HG03066 (cell line): ENCODE results near the gene MAP4K3.

Experiments used
- ATAC-seq: cut with Tn5 transposase; IDR thresholded peaks from one replicate; pipeline ENCODE4 v1.9.1; 2021; ENCODE audit warnings: low read depth; ENCODE audit not compliant: unreplicated experiment

MAP4K3 gene

GRCh38 chr2:39216346-39217191 lies 220.5 kb downstream of the MAP4K3 start:
- ATAC-seq: no peak

DNA sequence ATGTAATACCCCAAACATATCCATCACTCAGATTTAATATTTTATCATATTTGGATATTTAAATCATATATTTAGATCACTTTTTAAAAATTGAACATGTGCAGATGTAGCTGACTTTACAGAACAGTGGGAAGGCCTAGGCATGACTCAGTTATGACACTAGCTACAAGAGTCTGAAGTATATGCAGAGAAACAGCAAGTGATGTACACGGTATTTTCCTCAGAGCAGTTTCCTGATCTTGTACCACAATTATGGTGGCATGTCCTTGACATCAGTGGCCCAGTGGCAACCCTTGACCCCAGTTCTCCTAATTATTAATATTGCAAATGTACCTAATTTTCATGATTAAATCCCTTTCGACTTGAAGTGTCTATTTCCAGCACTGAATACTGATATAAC lies 221.5 kb downstream of the MAP4K3 start:
- no peak for ATAC-seq

GRCh38 chr2:39213015-39213414 lies 224.1 kb downstream of the MAP4K3 start:
- no peak for ATAC-seq

GRCh38 chr2:39210846-39211245 lies 226.2 kb downstream of the MAP4K3 start:
- no peak for ATAC-seq

GRCh38 chr2:39203382-39203781 lies 233.7 kb downstream of the MAP4K3 start:
- no peak for ATAC-seq

DNA sequence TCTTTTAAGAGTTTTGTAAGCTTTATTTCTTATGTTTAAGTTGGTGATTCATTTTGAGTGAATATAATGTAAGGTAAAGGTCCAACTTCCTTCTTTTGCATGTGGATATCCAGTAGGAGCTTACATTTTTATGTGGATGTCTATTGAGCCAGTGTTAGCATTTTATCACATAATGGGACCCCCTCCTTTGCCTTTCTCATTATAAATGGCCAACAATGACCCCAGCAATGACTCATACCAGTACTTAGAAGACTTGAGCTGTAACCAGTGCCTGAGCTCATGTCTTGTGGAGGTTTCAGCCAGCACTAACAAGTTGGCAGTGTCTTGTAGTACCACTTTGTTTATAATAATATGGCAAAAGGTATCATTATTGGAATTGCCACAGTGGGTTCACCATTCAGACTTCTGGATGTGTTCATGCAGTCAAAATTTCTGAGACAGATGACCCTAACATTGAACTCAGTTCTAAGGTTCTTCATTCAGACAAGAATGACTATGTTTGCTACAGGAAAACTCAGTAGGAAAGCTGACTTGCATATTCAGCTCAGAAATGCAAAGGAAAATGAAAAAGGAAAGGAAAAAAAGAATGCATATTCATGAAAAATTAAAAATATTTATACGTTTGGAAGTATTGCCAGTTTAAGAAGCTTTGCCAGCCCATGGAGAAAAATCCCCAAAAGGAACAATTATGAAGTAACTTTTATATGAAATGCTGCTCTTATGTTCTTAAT lies 234.3 kb downstream of the MAP4K3 start:
- no peak for ATAC-seq
